HG03432 (cell line): ENCODE data around the gene PGLYRP1.

Experiments used
- ATAC-seq: cut with Tn5 transposase; IDR thresholded peaks from one replicate; pipeline ENCODE4 v1.9.1; 2021; ENCODE audit warnings: mild to moderate bottlenecking, moderate library complexity; ENCODE audit not compliant: unreplicated experiment

The PGLYRP1 gene

DNA sequence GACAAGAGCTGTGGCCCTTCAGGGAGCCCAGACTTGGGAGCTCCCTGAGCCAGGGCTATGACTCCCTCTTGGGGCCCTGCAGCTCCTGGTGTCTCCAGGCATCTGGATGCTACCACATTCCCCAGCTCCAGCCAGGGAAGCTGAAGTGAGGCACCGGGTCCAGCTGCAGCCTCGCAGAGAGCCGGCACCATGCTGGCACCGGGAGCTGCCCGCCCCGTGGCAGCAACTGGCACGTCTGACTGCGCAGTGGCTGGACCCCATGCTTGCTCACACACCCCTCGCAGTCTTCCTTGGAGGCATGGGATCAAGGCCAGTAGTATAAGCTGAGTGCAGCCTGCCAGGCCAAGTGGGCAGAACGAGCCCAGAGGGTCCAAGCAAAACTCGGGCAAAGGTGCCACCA, 10.5 kb upstream of the PGLYRP1 start:
- ATAC-seq = no peak

- ATAC-seq = no peak
Observed at GRCh38 chr19:46032597-46033025, 9.8 kb upstream of the PGLYRP1 start.

- ATAC-seq = no peak
Observed at GRCh38 chr19:46031781-46032596, 9.1 kb upstream of the PGLYRP1 start.

GRCh38 chr19:46030812-46031550, 8.1 kb upstream of the PGLYRP1 start:
- ATAC-seq = no peak

DNA sequence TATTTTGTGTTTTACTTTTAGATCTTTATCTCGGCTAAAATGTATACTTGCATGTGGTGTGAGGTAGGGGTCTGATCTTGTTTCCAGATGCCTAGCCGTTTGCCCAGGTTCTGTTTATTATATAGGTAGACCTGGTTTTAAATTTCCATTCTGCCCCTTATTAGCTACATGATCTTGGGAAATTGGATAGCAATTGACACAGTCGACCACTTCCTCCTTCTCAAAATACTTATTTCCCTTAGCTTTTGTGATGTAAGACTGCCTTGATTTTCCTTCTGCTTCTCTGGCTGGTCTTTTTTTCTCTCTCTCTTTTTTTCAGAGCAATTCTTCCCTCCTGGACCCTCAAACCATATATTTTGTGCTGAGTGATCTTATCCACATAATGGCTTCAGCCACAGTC, 3.0 kb upstream of the PGLYRP1 start:
- ATAC-seq = no peak

DNA sequence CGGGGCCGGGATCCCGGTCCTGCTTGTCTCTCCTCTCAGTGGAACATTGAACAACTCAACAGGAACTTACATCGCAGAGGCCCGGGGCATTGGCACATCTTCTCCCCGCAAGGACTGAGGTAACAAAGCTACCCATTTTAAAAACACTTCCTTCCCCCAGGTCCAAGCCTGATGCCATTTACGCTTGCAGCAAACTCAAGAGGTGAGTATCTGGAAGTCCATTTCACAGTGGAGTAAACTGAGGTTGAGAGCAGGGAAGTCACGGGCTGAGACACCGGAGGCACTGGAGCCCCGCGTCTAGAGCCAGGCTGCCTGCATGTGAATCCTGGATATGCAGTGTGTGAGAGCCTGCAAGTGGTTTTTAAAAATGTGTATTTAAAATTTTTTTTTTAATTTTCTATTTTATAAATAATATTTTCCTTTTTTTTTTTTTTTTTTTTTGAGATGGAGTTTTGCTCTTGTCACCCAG, 492 bp upstream of the PGLYRP1 start:
- no peak for ATAC-seq

GRCh38 chr19:46022061-46022430, 807 bp downstream of the PGLYRP1 start:
- ATAC-seq = no peak

DNA sequence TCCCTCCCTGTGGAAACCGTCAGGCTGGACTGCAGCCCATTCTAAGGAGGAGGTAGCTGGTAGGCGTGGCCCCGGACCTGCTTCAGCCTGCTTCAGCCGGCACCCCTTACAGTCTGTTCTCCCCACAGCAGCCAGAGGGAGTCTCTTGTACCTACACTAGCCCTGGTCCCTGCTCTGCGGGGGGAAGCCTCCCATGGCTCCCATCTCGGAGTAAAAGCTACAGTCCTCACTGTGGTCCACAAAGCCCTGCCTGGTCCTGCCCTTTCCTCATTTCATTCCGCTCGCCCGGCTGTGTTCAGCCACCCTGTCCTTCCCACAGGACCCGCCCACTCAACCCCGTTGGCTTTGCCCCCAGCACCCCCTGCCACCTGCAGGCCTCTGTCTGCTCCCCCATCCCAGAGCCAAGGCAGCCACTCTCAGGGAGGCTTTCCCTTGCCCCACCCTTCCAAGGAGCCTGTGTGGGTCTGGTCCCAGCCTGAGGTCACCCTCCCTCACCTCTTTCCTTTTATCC, 1.3 kb downstream of the PGLYRP1 start:
- ATAC-seq = no peak

GRCh38 chr19:46020819-46021125, 2.1 kb downstream of the PGLYRP1 start:
- no peak for ATAC-seq

DNA sequence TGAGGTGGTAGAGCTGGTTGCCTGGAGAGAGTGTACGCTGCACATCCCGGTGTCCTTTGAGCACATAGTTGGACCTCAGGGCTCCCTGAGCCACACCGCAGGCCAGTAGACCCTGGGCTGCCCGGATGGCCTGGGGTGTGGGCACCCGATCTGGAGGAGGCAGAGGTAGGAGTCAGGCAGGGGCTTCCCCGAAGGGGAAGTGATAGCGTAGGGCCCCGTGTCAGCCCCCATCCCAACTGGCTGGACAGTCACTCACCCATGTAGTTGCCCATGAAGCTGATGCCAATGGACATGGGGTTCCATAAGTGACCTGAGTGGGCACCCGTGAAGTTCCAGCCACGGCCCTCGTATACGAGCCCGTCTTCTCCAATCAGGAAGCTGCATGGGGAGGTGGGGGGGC, 3.6 kb downstream of the PGLYRP1 start:
- no peak for ATAC-seq

- ATAC-seq = no peak
Observed at GRCh38 chr19:46018729-46019251, 4.1 kb downstream of the PGLYRP1 start.

- no peak for ATAC-seq
Observed at GRCh38 chr19:46017874-46018675, 4.8 kb downstream of the PGLYRP1 start.

DNA sequence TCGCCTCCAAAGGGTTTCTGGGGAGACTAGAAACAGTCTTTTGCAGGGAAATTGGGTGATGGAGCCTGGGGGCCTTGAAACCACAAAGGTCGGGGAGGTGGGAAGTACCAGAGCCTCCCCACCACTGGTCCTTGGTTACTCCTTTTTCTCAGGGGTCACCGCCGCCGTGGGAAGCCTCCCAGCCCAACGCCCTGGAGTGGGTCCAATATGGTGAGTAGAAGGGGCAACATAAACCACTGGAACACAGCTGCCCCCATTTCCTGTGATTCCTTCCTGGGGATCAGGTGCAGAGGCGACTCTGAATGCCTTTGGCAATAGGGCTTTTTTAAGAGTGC, 5.8 kb downstream of the PGLYRP1 start:
- peak; percentile 16 for ATAC-seq

GRCh38 chr19:46016426-46017094, 6.3 kb downstream of the PGLYRP1 start:
- peak; percentile 56 for ATAC-seq

GRCh38 chr19:46015687-46016425, 7.0 kb downstream of the PGLYRP1 start:
- ATAC-seq = peak; percentile 16

DNA sequence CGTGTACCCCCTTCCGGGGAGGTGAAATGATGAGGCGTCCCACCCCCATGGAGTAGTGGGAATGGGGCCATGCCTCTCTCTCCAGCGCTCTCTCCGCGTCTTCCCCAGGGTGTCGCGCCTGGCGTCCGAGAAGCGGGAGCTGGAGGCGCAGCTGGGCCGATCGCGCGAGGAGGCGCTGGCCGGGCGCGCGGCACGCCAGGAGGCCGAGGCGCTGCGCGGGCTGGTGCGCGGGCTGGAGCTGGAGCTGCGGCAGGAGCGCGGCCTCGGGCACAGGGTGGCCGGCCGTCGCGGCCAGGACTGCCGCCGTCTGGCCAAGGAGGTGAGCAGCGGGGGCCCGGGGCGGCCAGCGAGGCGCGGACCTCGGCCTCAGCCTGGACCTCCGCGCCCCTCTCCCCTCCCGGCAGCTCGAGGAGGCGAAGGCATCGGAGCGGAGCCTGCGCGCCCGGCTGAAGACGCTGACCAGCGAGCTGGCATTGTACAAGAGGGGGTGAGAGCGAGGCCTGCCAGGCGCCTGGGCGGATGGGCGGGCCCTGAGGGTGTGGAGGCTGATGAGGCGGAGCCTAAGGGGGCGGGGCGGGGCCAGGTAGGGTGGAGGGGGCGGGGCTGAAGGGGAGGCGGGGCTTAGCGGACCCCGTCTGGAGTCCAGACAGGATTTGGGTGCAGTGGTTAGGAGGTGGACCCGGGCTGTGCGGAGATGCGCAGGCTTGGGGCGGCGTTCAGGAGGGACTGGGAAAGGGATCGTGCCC, 7.7 kb downstream of the PGLYRP1 start:
- ATAC-seq = no peak

DNA sequence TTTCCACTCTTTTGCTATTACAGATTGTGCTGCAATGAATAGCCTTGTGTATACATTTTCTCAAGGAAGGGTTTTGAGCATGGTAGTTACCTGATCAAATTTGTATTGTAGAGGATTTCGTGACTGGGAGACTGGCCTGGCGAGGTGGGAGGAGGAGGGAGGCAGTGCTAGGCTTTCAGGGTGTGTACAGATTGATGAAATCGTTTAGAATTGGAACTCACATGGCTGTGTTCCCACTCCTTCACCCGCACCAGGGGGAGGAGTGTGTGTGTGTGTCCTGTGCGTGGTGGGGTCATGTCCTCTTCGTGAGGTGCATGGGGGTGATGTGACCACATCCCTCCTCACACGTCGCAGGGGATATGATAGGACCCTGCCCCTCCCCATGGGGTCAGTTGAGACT, 8.3 kb downstream of the PGLYRP1 start:
- ATAC-seq = no peak

GRCh38 chr19:46009530-46010510, 13.0 kb downstream of the PGLYRP1 start:
- ATAC-seq = no peak
